Bone marrow (tissue), 2 donors: Measurements from ENCODE around the gene ZNF234.
"Not testable (repeated sequence)": the region's sequence is repeated elsewhere in the genome, so short reads cannot be mapped to it uniquely, and the experiment has no call there.

Source experiments
- DNase-seq, 2 donors: peaks; one replicate each; lab custom pipeline; 2025; lab: John Stamatoyannopoulos, UW

ZNF234 gene

DNA sequence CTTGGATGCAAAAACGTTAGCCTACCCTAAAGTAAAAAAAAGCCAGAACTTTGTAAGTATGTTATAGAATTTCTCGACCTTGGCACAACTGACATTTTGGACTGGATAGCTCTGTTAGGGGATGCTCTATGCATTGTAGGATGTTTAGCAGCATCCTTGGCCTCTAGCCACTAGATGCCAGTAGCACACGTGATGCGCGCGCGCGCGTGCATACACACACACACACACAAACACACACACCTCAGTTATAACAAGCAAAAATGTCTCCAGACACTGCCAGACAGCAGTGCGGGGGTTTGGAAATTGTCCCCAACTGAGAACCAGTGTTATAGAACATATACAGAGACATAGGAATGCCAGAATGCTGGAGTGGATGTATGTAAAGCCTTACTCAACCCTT is 40.8 kb downstream of the ZNF234 start:
- no peak for DNase-seq

DNA sequence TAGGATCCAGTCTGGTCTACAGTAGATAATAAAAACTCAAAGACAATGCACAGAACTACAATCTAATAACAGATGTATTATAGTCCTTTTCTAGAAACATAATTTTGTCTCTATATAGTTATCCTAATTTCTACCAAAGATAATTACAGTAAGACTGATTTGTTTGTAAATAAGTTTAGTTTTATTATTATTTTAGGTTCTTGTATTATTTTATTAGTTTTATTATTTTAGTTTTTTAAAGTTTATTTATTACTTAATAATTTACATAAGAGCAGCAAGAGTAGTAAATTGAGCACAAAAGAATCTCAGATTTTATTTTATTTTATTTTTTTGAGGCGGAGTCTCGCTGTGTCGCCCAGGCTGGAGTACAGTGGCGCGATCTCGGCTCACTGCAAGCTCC is 48.7 kb downstream of the ZNF234 start:
- DNase-seq: no peak

DNA sequence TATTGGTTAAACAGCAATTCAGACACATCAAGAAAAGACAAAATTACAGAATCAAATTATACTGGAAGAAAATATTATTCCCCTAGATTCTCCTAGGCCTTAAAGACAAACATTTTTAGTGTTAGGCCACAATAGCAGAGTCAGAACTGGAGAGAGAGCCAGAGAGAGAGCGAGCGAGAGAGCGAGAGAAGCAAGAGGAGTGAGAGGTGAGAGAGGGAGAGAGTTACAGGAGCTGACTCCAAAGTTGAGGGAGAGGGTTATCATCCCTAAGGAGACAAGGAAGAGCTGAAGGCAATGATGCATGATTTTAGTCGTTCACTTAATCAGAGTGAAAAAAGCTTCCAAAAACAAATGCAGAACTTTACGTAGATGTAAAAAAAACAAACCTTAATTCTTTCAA is 50.8 kb downstream of the ZNF234 start:
- DNase-seq: no peak

DNA sequence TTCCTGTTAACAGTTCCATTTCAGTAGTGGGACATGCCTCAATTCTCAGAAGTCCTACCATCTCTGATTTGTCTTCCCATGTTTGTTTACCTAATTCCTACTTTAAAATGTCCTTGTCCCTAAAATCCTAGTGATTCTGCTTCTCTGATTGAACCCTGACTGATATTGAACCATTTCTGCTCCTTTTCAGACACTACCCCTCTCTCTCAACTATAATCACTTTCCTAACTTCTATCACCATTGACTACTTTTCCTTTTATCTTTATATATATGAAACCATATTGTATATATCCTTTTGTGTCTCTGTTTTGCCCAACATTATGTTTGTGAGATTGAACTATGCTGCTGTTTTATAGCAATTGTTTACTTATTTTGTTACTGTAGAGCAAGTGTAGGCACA is 55.4 kb downstream of the ZNF234 start:
- no peak for DNase-seq

DNA sequence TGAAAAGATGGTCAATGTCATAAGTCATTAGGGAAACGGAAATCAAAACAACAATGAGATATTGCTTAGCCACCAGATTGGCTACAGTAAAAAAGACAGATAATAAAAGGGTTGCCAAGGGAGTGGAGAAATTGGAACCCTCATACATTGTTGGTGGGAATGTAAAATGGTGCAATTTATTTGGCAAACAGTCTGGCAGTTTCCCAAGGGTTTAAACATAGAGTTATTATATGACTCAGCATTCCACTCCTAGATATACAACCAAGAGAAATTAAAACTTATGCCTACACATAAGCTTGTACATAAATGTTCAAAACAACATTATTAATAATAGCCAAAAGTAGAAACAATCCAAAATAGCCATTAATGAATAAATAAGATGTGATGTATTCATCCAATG is 61.1 kb downstream of the ZNF234 start:
- no peak for DNase-seq

DNA sequence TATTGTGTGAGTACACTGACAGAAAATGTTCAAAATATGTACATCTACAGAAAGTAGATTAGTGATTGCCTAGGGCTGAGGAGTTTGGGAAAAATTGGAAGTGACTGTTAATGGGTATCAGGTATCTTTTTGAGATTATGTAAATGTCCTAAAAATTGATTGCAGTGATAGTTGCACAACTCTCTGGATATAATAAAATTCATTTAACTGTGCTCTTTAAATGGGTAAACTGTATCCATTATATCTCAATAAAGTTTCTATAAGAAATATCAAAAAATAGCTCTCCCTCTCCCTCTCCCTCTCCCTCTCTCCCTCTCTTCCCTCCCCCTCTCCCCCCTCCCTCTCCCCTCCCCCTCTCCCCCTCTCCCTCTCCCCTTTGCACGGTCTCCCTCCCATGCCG is 61.6 kb downstream of the ZNF234 start:
- no peak for DNase-seq

DNA sequence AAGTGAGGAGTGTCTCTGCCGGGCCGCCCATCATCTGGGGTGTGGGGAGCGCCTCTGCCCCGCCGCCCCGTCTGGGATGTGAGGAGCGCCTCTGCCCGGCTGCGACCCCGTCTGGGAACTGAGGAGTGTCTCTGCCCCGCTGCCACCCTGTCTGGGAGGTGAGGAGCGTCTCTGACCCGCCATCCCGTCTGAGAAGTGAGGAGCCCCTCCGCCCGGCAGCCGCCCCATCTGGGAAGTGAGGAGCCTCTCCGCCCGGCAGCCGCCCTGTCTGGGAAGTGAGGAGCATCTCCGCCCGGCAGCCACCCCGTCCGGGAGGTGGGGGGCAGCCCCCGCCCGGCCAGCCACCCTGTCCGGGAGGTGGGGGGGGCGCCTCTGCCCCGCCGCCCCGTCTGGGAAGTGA is 62.5 kb downstream of the ZNF234 start:
- DNase-seq: not testable (repeated sequence)

DNA sequence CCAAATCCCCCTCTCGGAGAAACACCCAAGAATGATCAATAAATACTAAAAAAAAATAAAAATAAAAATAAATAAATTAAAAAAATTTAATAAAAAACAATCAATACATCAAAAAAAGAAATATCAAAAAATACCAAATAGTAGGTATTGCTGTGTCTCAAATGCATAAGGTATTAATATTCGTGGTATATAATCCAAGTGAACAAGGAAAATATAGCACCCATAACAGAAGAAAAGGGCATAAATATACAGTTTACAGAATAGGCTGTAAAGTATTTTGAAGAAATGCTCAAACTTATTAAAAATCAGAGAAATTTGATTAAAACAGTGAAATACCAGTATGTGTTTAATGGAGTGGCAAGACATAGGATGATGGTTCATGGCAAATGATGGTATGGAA is 63.4 kb downstream of the ZNF234 start:
- DNase-seq: no peak

DNA sequence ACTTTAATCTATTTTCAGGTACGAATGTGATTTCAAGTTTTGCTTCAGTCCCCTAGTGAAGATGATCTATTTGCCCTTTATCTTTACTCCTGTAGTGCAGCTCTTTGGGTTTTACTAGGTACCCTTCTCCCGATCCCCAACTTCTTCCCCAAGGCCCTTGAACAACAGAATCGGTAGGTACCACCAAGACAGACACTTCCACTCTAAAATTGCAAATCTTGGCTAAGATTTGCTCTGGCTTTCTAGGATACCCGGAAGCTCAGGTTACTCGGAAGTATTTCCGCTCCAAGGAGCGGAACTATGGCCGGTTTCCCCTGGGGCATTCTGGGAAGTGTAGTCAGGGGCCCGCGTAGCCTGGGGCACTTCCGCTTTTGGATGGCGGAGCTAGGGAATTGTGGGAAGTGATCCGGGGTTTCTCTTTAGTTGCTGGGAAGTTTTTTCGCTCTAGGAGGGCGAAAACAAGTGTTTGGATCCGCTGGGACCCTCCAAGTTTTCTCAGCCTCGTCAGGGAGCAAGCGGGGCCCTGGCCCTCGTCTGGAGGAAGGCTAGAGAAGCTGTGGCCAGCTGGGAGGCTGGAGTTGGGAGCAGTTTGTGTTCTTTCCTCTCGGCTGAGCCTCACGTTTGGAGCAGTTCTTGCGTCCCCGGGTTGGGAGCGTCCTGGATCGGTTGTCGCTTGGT is 65.9 kb downstream of the ZNF234 start:
- DNase-seq: peak; percentile 52 to 84
